Ovary (tissue), 9 donors: ENCODE measurements around the gene ANKRD40. TPM values are rescaled to one million over a fixed set of nuclear protein-coding genes. Genes with fewer than 3 reads are reported as not detected.

Source experiments
- DNase-seq, 5 donors: peaks; one replicate each; pipeline ENCODE4 v3.0.0-alpha.2; 2019 to 2020
- H3K27ac ChIP-seq, 2 donors: fragments of 200-600 bp; one replicate each; pipeline versions ENCODE4 v1.5.1 to v1.8.0; 2019 to 2022
- H3K27me3 ChIP-seq: fragments of 200-600 bp; one replicate; pipeline ENCODE4 v1.8.0; 2022
- H3K36me3 ChIP-seq: fragments of 200-600 bp; sonication (generic); one replicate; pipeline ENCODE4 v1.5.1; 2019
- H3K4me1 ChIP-seq: one replicate; pipeline ENCODE4 v1.8.1; 2013; ENCODE audit warnings: mild to moderate bottlenecking, moderate library complexity; ENCODE audit not compliant: insufficient read depth
- H3K4me3 ChIP-seq: fragments of 200-600 bp; sonication (generic); one replicate; pipeline ENCODE4 v1.5.1; 2017
- H3K9me3 ChIP-seq, 2 donors: fragments of 200-600 bp in 1 of 2; sonication (generic) in 1 of 2; one replicate each; pipeline versions ENCODE4 v1.5.1 to v1.8.1; 2013 to 2019; ENCODE audit warnings: mild to moderate bottlenecking in 1 of 2, moderate library complexity in 1 of 2
- CTCF ChIP-seq, 3 donors: fragments of 450-650 bp in 2 of 3; fragments of 200-600 bp in 1 of 3; IDR thresholded peaks; one replicate each; pipeline versions ENCODE4 v1.5.1 to v1.8.0; 2016 to 2022; ENCODE audit warnings: antibody characterized with exemption in 3 of 3, mild to moderate bottlenecking in 1 of 3
- EP300 ChIP-seq: sonication (generic); formaldehyde crosslinking; IDR thresholded peaks from one replicate; pipeline ENCODE4 v1.6.1; 2017; ENCODE audit warnings: antibody characterized with exemption
- POLR2A ChIP-seq: fragments of 450-650 bp; IDR thresholded peaks from one replicate; pipeline ENCODE4 v1.6.1; 2017; ENCODE audit warnings: antibody characterized with exemption, mild to moderate bottlenecking, moderate library complexity
- WGBS, 3 donors: extraction: QIAGEN DNeasy Blood & Tissue Kit in 1 of 3; methylation state at CpG; one replicate each; pipeline versions ENCODE4 v1.1.5 to v1.1.7; 2013 to 2017; 5-methylcytosine and 5-hydroxymethylcytosine counted together
- intact Hi-C, 4 donors: fragments of 100-400 bp; cut with DNase I; formaldehyde crosslinking; loops; one replicate each; pipeline versions ENCODE4 v1.11.0 to v1.15.1; 2022 to 2023
- polyA plus RNA-seq, 2 donors: library from polyadenylated mRNA; stranded (reverse); fragments of 200-250 nt in 1 of 2; fragments of 350-450 nt in 1 of 2; fragmentation: Illumina TruSeq in 1 of 2; extraction: RNeasy Lipid Tissue Mini Kit (QIAGEN cat#74804) in 1 of 2; gene quantifications; one replicate each; pipeline ENCODE4 v1.2.3, GENCODE V29; 2013 to 2014
- total RNA-seq, 7 donors: library from RNA; depleted of rRNA in 2 of 7; stranded (reverse); fragments of >200 nt in 2 of 7; fragmentation: NEBNext Ultra II Directional in 3 of 7; extraction: Animal tissue kit (Norgen Biotek cat#: 25700) in 3 of 7; gene quantifications; one replicate each; pipeline versions ENCODE4 v1.1.0 to v1.2.4, GENCODE V29; 2016 to 2023
- donor health status: DM: no; HTN: no; CAD: no; lungs with moderate emphysema.
- donor health status: DM: no; HTN: no; CAD: no.
- donor health status: Bipolar disorder and iron deficiency.
- donor health status: DM: yes; HTN: yes; CAD: no.
- donor health status: DM: no; HTN: no; CAD: no.
- donor health status: DM: yes; HTN: yes; CAD: no.

The ANKRD40 gene
- total and polyA plus RNA-seq, 9 donors: 17.0 to 52.6 (median 41.8) TPM

DNA sequence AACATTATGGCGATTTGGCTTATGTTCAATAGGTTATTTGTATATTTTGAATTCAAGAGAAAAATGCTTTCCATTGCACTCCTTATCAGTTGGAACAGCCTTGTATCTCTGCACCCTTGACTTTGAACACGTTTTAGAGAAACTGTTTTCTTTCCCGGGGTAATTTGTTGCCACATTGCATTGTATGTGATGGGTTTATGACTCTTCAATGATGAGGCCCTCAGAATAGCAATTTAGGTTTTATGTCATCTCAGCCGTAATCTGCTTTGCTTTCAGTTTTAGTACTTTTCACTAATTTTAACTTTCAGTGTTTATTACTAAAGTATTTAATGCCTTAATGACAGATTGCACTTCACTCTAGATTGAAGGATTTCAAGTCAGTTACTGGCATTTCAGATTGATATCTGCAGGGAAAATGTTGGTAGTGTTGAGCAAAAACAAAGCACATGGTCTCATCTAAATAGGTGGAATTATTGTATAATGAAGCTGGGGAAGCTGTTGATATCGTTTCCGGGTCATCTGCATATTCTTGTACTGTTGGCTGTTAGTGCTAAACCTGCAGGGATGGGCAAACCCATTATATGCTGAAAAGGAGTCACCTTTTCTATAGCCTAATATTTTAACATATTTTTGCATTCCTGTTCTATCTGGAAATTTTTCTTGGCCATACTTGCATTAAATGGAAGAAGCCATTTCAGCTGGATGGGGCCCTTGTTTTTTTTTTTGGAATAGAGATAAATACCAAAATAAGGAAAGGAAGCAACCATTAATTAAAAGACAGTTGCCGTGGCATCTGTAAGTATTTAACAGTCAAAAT, 13.7 kb upstream of the ANKRD40 start:
- no peak for TF ChIP-seq EP300
- TF ChIP-seq CTCF (IDR thresholded peaks at IDR 0.05): no peak
- TF ChIP-seq POLR2A: no peak
- peak overlapping the region; percentile 74 for H3K4me3 ChIP-seq
- peaks cover 20% of the 10 kb centered on the region for H3K4me1 ChIP-seq
- H3K27ac ChIP-seq: no peak overlapping the region
- WGBS, 3 donors: 2 to 6% (median 4%) methylated on average over 7 of the region's 7 CpGs
- intact Hi-C loops: no loop called here
- no peak for DNase-seq
- H3K36me3 ChIP-seq: no peaks in the 10 kb centered on the region
- H3K9me3 ChIP-seq: no peaks in the 10 kb centered on the region
- H3K27me3 ChIP-seq: no peaks in the 10 kb centered on the region

DNA sequence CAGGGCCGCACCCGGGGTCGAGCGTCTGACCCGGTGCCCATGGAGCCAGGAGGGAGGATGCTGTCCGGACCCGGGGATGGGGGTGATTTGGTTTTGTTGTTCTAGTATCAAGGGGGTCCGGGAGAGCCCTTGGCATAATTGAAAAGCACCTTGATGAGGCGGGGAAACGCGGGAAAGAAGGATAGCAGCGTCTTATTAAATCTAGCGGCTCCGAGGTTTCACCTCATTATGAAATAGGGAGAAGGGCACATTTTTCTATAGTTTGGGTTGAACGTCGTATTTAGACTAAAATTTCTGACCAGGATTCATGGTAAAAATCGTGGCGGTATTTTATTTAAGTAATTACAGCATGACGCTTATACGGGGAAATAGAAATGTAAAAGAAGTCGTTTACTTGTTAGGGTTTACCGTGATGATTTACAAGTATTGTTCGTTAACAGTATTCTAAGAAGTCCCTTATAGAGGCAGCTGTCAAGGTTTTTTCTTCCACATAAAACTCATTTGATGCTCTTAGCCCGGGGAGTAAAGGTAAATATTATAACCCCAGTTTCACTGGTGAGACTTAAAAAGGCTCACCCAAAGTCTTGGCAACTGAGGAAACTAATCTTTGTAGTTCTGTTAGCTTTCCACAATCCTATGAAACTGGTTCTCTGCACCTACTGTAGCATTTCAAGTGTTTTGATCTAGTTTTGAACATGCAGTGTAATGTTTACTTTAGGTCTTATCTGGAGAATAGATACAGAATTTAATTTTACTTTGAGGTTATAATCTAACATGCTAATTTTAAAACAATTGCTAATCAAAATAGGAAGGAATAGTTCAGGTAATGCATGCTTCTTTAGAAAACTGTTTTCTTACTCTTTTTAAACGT, 12.4 kb upstream of the ANKRD40 start:
- WGBS, 3 donors: 0 to 1% (median 1%) methylated on average over 24 to 25 of the region's 25 CpGs
- Histone ChIP-seq H3K27ac (peak overlapping the region; percentile 78 to 96), H3K4me3 (peak overlapping the region; percentile 74), H3K9me3 (no peaks in the 10 kb centered on the region), H3K27me3 (no peaks in the 10 kb centered on the region), H3K4me1 (peaks cover 16% of the 10 kb centered on the region), H3K36me3 (no peaks in the 10 kb centered on the region)
- intact Hi-C loops: no loop called here
- no peak for DNase-seq
- no peak for TF ChIP-seq EP300
- no peak for TF ChIP-seq CTCF (IDR thresholded peaks at IDR 0.05)
- no peak for TF ChIP-seq POLR2A

- H3K36me3 ChIP-seq: no peaks in the 10 kb centered on the region
- H3K4me1 ChIP-seq: peaks cover 15% of the 10 kb centered on the region
- no peaks in the 10 kb centered on the region for H3K27me3 ChIP-seq
- 1 to 2% (median 2%) methylated on average over 65 to 76 of the region's 76 CpGs for WGBS, 3 donors
- peak within 1 kb of the TSS; percentile 74 for H3K4me3 ChIP-seq
- intact Hi-C loops: no loop called here
- DNase-seq: peak; percentile 92 to 96 (median 93)
- TF ChIP-seq CTCF (IDR thresholded peaks at IDR 0.05) (peak in 1 of 3 donors; percentile 15), EP300 (no peak), POLR2A (peak; percentile 94)
- no peaks in the 10 kb centered on the region for H3K9me3 ChIP-seq
- H3K27ac ChIP-seq: peak within 1 kb of the TSS; percentile 78 to 96
These were observed 11.6 kb upstream of the ANKRD40 start, which contains the start of gene LUC7L3 for GRCh38 chr17:50719144-50719923. Gene LUC7L3 (plus strand): TSS chr17:50719603. CDS start chr17:50719733, 130 bp downstream.

GRCh38 chr17:50715471-50715870, 7.8 kb upstream of the ANKRD40 start:
- TF ChIP-seq POLR2A (no peak), CTCF (IDR thresholded peaks at IDR 0.05) (no peak), EP300 (no peak)
- DNase-seq: no peak
- H3K4me1 ChIP-seq: peaks cover 3% of the 10 kb centered on the region
- H3K27me3 ChIP-seq: no peaks in the 10 kb centered on the region
- intact Hi-C loops: no loop called here
- H3K9me3 ChIP-seq: no peaks in the 10 kb centered on the region
- H3K36me3 ChIP-seq: no peaks in the 10 kb centered on the region
- H3K4me3 ChIP-seq: no peak overlapping the region
- H3K27ac ChIP-seq: no peak overlapping the region
- WGBS, 3 donors: 84 to 99% (median 97%) methylated on average over 3 of the region's 3 CpGs
